GM18873 (cell line): ENCODE results near the gene KRTAP16-1.
"Not testable (repeated sequence)": the region's sequence is repeated elsewhere in the genome, so short reads cannot be mapped to it uniquely, and the experiment has no call there.

ENCODE experiments used
- ATAC-seq: cut with Tn5 transposase; IDR thresholded peaks from one replicate; pipeline ENCODE4 v1.9.1; 2021; ENCODE audit warnings: mild to moderate bottlenecking, moderate library complexity, moderate number of reproducible peaks; ENCODE audit not compliant: unreplicated experiment, low FRiP score

Gene KRTAP16-1

GRCh38 chr17:41308918-41309359 lies at the start of gene KRTAP16-1:
KRTAP16-1 (minus strand) TSS chr17:41309309; CDS start chr17:41309253, 56 bp downstream.
- ATAC-seq, result no peak

DNA sequence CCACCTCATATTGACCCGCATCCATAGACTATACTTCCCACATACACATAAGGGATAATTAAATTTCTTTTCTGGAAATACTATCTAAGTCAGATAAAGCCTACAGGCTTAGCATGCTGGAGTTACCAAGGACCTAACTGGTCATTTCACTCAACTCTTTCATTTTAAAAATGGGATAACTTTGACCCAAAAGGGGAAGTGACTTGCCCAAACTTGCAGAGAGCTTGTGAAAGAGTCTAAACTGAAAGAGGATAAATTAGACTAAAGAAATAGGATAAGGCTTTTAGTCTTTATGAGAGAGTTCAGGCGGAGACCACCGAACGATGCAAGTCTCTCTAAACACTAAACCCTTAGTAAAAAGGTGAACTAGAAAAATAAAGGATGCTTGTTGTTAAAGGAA lies 45.4 kb upstream of the KRTAP16-1 start:
- ATAC-seq, result no peak

GRCh38 chr17:41352597-41353366 lies 43.7 kb upstream of the KRTAP16-1 start:
- ATAC-seq, result no peak

DNA sequence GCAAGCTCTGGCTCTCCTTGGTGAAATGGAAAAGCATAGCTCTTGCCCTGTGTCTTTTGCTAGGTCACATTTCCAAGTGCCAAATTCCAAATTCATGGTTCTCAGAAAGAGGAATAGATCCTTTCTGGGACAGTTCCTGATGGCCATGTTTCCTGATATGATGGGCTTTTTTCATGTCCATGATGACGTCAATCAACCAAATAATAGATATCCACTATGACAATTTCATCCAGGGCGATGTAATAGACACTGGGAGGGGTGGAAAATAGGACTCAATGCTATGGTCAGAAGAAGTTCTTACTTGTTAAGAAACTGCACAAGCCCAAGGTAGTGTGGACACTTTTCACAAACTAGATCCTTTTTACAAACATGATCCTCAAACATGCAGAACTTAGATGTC lies 42.1 kb upstream of the KRTAP16-1 start:
- no peak for ATAC-seq

DNA sequence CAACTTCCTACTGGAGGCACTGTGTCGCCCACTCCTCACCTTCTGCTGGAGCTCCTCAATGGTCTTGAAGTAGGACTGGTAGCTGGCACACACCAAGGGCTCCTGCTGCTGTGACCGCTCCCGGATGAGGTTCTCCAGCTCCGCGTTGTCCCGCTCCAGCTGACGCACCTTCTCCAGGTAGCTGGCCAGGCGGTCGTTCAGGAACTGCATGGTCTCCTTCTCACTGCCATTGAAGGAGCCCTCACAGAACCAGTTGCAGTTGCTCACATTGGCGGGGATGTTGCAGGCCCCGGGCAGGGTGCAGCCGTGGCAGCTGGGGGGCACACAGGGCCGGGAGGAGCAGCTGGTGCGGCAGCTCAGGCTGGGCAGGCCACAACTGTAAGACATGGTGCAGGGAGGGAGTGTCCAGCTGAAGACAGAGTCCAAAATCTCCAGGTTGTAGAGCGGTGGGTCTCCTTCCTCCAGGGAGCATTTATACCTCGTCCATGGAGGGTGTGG lies 41.3 kb upstream of the KRTAP16-1 start, which contains the start of gene KRT33A:
TSS of gene KRT33A (minus strand) at position 448 of the 498 bp plus-strand sequence. CDS start at position 387, 61 bp downstream.
- not testable (repeated sequence) for ATAC-seq

DNA sequence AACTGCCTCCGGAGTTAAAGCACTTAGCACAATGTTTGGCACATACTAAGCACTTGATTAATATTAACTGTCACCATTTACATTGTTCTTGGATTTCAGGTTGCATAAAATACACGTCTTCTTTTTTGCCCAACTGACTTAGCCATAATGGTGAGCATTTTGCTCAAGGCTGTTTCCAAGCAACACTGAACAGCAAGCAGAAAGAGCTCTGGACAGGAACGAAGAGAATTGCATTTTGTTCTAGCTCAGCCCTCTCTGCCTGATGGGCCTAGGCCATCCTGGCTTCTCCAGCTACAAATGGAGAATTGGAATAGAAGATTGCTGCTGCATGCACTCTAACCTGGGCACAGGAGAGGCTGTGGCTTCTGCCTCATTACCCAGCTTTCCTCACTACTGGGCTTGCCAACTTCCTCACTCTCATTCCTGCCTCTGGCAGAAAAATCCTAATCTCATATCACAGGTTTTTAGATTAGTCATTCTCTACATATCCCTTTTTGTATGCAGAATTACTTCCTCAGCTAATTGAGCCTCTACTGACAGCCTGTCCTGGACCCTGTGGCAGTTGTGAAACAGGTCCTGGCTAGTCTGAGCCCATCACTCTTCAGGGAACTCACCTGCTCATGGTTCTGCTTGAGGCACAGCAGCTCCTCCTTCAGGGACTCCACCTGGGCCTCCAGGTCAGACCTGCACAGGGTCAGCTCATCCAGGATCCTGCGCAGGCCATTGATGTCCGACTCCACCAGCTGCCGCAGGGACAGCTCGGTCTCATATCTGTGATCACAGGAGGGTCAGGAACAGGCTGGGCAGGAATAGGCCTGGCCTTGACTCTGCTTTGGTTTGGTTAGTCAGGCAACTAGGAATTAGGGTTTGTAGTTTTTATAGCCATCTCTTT lies 39.0 kb upstream of the KRTAP16-1 start:
- no peak for ATAC-seq

GRCh38 chr17:41346421-41346820 lies 37.3 kb upstream of the KRTAP16-1 start:
- ATAC-seq, result not testable (repeated sequence)

DNA sequence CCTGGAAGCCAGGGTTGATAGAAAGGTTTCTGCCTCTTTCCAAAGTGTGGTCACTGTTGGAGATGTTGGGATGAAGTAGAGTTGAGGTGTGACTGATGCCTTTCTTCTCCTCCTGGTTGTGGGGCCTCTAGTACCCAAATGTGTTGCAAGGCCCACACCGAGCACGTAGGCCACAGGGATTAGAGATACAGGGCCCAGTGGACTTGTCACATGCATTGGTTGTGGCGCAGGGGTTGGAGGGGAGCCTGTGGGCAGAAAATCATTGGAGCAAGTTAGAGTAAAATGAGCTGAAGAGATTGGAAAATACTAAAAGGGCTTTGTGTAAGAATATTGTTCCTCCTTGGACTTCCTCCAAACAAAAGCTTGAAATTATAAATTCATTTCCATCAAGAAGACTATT lies 36.9 kb upstream of the KRTAP16-1 start:
- ATAC-seq, result no peak

DNA sequence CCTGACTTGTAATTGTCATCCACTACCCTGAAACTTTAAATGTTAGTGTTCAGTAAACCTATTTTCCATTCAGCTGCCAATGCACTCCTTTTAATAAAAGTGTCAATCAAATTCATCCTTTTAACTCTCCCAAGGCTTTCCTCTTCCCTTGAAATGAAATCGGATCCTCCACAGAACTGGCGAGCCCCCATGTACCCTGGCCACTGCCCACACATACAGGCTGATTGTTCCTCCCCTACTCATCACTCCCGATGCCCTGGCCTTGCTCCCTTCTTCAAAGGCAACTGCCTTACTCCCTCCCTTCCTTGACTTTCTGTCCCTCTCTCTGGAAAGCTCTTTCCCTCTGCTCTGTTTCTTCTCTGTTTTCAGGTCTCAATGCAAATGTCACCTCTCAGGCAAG lies 33.9 kb upstream of the KRTAP16-1 start:
- no peak for ATAC-seq

DNA sequence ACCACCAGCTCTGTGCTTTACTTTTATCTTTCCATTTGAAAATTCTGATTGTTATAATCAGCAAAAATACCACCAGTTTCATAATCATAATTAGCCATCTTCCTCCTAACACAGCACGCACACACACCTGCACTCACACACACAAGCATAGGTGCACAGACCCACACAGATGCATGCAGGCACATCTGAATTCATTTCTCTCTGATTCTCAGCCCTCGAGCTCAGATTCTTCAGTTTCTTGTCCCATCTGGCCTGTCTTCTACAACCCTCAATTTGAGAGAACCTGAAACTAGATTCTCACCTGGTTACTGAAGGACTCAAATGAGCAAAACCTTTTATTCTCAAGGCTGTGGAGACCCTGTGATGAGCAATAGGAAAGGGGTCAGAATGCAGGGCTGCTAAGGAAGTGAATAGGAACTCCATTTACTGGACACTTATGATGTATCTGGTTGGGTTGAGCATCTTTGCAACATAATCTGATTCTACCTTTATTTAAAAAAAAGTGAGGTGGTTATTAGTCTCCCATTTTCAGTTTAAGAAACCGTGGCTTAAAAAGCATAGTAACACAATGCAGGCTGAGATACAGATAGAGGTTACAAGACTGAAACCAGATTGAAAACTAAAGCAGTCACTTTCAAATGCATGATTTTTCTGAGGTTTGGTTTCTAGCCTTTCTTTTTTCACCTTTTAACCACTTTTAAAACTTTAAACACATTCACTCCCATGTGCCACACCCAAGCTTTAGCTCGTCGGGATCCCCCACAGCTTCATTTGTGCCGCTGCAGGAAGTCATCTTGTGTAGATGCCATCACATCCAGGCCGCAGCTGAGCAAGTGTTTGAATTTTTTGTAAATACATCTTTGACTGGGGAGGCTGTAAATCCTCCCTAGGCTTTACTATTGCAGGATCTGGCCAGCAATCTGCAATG lies 32.1 kb upstream of the KRTAP16-1 start:
- ATAC-seq, result no peak

- no peak for ATAC-seq
Observed at GRCh38 chr17:41340494-41340893, 31.4 kb upstream of the KRTAP16-1 start.

DNA sequence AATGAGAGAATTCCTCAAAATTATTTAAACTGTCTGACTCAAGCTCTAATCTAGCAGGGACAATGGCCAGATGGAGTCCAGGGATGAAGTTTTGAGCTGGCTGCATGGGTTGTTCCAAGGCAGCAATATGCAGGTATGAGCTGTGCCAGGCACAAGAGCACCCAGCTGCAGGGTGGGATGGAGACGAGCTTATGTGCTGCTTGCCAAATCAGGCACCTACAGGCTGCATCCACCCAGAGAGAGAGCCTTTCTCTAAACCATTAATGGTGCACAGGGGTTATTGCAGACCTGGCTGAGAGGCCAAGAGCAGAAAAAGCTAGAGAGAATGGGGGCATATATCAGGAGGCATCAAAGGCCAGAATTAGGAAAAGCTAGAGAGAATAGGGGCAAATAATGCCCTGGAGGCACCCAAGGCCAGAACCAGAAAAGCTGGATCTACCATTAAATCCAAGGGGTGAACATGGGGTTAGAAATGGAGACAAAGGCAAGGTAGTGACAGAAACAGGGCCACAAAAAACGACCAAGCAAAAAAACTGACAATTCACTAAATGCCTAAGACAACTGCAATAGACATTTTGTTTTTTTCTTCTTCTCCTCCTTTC lies 30.6 kb upstream of the KRTAP16-1 start:
- ATAC-seq, result no peak

DNA sequence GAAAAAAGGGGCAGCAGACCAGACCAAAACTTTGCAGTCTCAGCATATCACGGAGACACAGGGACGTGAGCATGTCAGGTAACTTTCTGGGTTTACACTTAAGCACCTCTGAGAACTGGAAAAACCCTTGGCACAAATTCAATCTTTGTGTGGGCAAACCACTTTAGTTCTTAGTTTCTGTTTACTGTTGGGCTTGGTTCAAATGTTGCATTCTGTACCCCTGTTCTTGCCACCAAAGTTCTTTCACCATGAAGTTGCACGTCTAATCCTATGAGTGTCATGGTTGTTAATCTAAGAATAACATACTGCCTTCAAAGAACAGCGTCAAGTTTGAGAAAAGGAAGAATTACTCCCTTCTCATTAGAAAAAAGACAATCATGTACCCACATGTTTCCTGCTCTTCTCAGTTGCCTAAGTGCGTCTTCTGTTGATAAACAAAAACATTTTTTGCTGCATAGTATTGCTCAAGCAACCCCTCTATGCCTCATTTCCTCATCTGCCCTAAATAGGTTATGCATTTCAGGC lies 29.9 kb upstream of the KRTAP16-1 start:
- ATAC-seq, result no peak

GRCh38 chr17:41335747-41336146 lies 26.6 kb upstream of the KRTAP16-1 start:
- ATAC-seq, result no peak

DNA sequence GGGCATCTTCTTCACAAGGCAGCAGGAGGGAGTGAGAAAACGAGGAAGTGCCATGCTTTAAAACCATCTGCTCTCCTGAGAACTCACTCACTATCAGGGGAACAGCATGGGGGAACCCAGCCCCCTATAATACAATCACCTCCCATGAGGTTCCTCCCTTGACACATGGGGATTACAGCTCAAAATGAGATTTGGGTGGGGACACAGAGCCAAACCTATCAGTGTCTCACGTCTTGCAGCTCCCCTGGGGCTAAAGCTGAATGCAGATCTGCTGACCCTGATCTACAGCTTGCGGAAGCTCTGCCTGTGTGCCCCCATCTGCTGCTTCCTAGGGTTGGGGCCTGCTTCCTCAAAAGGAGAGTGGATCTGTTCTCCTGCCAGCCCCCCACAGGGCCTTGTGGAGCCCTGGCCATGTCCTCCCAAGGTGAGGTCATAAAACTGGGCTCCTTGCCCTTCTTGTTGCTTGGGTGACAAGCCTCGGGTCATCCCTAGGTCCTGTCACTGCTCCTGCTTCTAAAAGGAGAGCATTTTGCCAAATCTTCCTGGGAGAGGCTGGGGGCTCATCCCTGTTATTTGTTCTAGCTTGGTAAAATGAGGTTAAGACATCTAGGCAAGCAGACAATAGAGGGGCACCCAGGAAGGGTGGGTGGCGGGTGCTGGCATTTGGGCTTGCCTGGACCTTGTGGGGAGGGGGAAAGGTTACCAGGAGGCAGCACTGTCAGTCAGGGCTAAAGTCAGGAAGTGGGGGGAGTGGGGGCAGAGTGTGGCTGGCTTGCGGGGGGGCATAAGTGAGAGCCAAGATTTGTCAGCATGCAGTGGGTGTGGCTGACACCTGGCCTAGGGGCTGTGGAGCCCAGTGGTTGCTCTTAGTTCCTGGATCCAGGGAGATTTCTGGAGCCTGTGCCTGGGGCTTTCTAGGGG lies 25.5 kb upstream of the KRTAP16-1 start:
- ATAC-seq, result no peak

DNA sequence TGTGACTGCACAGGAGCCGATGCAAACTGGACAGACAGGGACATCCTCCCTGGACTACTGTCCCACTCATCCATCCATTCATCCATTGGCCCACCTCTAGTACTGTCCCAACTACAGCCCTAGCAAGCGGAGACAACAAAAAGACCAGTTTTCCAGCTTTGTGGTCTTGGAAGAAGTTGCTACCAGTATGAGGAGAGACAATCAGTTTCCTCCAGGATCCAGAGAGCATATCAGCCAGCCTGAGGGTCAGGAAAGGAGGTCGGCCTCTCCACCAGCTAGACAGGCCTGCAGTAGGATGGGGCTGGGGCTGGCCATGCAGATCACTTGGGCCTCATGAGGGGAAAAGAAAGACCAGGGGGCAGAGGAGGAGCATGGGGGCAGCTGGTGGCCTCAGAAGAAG lies 24.7 kb upstream of the KRTAP16-1 start:
- ATAC-seq, result no peak

DNA sequence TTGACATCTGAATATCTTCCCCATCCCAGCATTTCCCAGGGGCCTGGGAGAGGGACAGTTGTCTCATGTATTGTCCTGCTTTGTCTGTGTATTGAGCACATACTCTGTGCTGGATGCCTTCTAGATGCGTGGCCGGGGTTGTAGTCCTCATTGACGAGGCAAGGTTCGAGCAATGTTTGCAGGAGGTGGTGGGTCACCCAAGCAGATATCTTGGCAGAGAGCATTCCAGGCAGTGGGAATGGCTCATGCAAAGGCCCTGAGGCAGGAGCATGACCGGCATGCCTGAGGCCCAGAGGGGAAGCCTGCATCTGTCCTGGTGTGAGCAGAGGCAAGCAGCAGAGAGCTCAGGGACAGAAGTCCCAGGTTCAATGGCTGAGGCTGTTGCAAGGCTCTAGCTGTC lies 24.0 kb upstream of the KRTAP16-1 start:
- no peak for ATAC-seq

GRCh38 chr17:41332239-41332638 lies 23.1 kb upstream of the KRTAP16-1 start:
- ATAC-seq, result no peak
